Measurements from ENCODE around the gene DMRT2.

GRCh38 chr9:1048231-1048619 is 1.9 kb upstream of the DMRT2 start:
- no peak for TF ChIP-seq CTCF (IDR thresholded peaks at IDR 0.05)
- TF ChIP-seq ZFX (IDR thresholded peaks at IDR 0.05; ENCODE audit: borderline replicate concordance): no peak

All from 22Rv1 (cell line).